SU-DHL-6 (cell line): ENCODE results near the gene HOXA3.

Experiments used
- H2AFZ ChIP-seq: fragments of 200-600 bp; sonication (generic); 2 replicates; pipeline ENCODE4 v1.6.1; 2014; ENCODE audit warnings: low read depth, mild to moderate bottlenecking, moderate library complexity, mixed read lengths, antibody characterized with exemption, low read length; ENCODE audit not compliant: severe bottlenecking
- H3F3A ChIP-seq: fragments of 200-600 bp; shearing (Covaris generic); 2 replicates; pipeline ENCODE4 v1.6.0; 2016; ENCODE audit warnings: antibody characterized with exemption, mild to moderate bottlenecking; ENCODE audit not compliant: insufficient read depth
- H3K27ac ChIP-seq: fragments of 200-600 bp; sonication (generic); 2 replicates; pipeline ENCODE4 v1.5.1; 2016; ENCODE audit warnings: low read depth, mild to moderate bottlenecking, low read length, moderate library complexity, mixed read lengths
- H3K27me3 ChIP-seq: fragments of 200-600 bp; sonication (generic), shearing (Covaris generic); 2 replicates; pipeline ENCODE4 v1.6.0; 2014; ENCODE audit warnings: mild to moderate bottlenecking, low read length
- H3K36me3 ChIP-seq: fragments of 200-600 bp; sonication (generic); 2 replicates; pipeline ENCODE4 v1.6.1; 2014; ENCODE audit warnings: mild to moderate bottlenecking, low read length, mixed read lengths
- H3K4me2 ChIP-seq: fragments of 300-600, 200-600 bp; shearing (Covaris generic), sonication (generic); 2 replicates; pipeline ENCODE4 v1.6.0; 2014; ENCODE audit warnings: low read length, low read depth, mild to moderate bottlenecking; ENCODE audit not compliant: poor library complexity, severe bottlenecking
- H3K4me3 ChIP-seq: fragments of 200-600 bp; sonication (generic); 2 replicates; pipeline ENCODE4 v1.5.1; 2014; ENCODE audit warnings: antibody characterized with exemption, low read length, mild to moderate bottlenecking, mixed read lengths; ENCODE audit not compliant: insufficient read depth, poor library complexity, severe bottlenecking
- H3K79me2 ChIP-seq: fragments of 200-600 bp; sonication (generic); 2 replicates; pipeline ENCODE4 v1.6.1; 2014; ENCODE audit warnings: mild to moderate bottlenecking, low read length, moderate library complexity; ENCODE audit not compliant: insufficient read depth
- H3K9ac ChIP-seq: fragments of 200-600 bp; sonication (generic); 2 replicates; pipeline ENCODE4 v1.7.0; 2014; ENCODE audit warnings: mild to moderate bottlenecking, low read length
- H3K9me2 ChIP-seq: fragments of 200-600 bp; sonication (generic); replicated peaks from 2 replicates; pipeline ENCODE4 v1.6.1; 2014; ENCODE audit warnings: low read length; ENCODE audit not compliant: insufficient read depth
- H3K9me3 ChIP-seq: fragments of 200-600 bp; sonication (generic); 2 replicates; pipeline ENCODE4 v1.6.1; 2014; ENCODE audit warnings: low read length, mixed read lengths; ENCODE audit not compliant: insufficient read depth
- H4K20me1 ChIP-seq: fragments of 200-600 bp; sonication (generic); 2 replicates; pipeline ENCODE4 v1.6.1; 2014; ENCODE audit warnings: low read depth, mild to moderate bottlenecking, antibody characterized with exemption, low read length, moderate library complexity, mixed read lengths
- EZH2phosphoT487 ChIP-seq: fragments of 200-600 bp; sonication (generic), shearing (Covaris generic); conservative IDR thresholded peaks from 2 replicates; pipeline ENCODE4 v1.6.1; 2018; ENCODE audit warnings: mild to moderate bottlenecking, antibody characterized with exemption, low read length, moderate library complexity, mixed read lengths
- TF ChIP-seq, protein P1 (sequence below): fragments of 200-600 bp; sonication (generic); IDR thresholded peaks from one replicate; pipeline ENCODE4 v1.5.1; 2017; ENCODE audit warnings: antibody characterized with exemption, mild to moderate bottlenecking, low read length, moderate library complexity; ENCODE audit not compliant: insufficient read depth, poor library complexity, severe bottlenecking

HOXA3 gene

DNA sequence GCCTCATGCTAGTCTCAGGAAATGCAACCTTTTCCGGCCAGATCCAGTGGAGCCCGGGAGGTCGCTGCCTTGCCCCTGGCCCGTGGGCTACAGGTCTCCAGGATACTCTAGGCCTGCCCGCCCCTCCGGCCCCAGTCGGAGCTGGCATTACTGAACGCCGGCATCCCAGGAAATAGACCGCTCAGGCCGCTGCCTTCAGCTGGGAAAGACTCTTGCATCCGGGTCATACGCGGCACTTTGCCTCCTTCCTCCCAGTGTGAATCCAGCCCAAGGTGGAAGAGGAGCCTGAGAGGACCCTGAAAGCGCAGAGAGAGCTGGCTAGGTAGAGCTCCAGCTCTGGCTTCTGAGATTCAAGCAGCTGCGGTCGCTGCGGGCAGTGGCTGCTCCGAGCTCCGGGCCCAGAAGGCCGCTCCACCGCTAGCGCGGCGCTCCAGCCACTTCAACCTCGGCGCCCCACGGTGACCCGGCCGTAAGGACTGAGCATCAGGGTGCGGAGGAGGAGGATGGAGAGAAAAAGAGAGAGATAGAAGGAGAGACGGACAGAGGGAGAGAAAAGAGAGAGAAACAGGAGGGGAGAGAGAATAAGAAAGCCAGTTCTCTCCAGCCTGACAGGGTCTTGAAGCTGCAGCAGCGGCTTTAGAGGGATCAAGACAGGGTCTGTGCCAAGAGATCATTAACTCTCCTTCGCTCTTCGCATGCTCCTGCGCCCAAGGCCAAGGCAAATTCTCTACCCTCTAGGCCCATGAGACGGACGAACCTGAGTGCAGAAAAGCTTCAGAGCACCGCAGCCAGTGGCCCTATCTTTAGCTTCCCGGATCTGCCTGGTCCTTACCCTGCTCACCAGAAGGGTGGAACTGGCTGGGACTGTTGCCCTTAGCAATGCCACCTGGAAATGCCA is 23.5 kb upstream of the HOXA3 start:
- Histone ChIP-seq H3K9ac (no peak overlapping the region), H3K9me3 (no peaks in the 10 kb centered on the region), H3K9me2 (no peaks in the 10 kb centered on the region), H4K20me1 (no peaks in the 10 kb centered on the region), H3K27me3 (no peaks in the 10 kb centered on the region), H3K4me3 (no peak overlapping the region), H3K79me2 (no peaks in the 10 kb centered on the region), H3K27ac (no peak overlapping the region), H2AFZ (no peak overlapping the region), H3K4me2 (no peak overlapping the region), H3K36me3 (no peaks in the 10 kb centered on the region), H3F3A (no peaks in the 10 kb centered on the region)
- TF ChIP-seq, protein P1, sequence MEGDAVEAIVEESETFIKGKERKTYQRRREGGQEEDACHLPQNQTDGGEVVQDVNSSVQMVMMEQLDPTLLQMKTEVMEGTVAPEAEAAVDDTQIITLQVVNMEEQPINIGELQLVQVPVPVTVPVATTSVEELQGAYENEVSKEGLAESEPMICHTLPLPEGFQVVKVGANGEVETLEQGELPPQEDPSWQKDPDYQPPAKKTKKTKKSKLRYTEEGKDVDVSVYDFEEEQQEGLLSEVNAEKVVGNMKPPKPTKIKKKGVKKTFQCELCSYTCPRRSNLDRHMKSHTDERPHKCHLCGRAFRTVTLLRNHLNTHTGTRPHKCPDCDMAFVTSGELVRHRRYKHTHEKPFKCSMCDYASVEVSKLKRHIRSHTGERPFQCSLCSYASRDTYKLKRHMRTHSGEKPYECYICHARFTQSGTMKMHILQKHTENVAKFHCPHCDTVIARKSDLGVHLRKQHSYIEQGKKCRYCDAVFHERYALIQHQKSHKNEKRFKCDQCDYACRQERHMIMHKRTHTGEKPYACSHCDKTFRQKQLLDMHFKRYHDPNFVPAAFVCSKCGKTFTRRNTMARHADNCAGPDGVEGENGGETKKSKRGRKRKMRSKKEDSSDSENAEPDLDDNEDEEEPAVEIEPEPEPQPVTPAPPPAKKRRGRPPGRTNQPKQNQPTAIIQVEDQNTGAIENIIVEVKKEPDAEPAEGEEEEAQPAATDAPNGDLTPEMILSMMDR, result no peak
- TF ChIP-seq EZH2phosphoT487, result no peak

DNA sequence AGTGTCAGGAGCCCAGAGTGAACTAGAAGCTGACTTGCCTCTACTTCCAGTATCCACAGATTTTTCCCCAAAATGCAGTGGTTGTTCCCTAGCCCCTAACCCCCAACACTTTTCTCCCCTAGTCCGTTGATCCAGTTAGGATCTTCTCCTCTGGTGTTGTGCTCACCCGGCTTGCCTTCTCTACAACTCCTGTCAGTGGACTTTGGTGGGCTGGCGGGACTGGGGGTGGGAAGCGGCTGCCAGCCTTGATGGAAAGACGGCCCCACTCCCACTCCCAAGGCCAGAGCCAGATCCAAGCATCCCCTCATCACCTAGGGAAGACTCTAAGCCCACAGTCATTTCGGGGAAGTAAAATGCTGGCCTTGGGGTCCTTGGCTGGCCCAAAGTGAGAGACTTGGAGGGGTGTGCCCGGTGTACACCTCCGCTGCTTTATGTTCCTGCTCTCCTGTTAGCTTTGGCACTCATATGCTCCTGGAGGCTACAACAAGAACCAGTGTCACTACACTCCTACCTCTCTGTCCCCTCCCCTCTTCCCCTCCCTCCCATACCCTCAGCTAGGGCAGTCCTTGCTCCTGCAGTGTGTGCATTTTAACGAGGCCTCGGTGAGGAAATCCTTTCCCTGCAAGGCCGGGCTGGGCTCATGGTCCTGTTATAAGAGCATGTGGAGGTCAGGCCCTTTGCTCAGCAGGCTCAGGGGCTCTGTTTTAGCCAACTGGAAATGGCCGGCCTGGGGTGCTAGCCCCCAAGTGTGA is 22.7 kb upstream of the HOXA3 start:
- H3K9ac ChIP-seq, result no peak overlapping the region
- no peak overlapping the region for H2AFZ ChIP-seq
- no peaks in the 10 kb centered on the region for H3K36me3 ChIP-seq
- TF ChIP-seq EZH2phosphoT487, result no peak
- TF ChIP-seq, protein P1, result no peak
- no peaks in the 10 kb centered on the region for H3F3A ChIP-seq
- H4K20me1 ChIP-seq, result no peaks in the 10 kb centered on the region
- no peaks in the 10 kb centered on the region for H3K79me2 ChIP-seq
- no peak overlapping the region for H3K27ac ChIP-seq
- no peak overlapping the region for H3K4me2 ChIP-seq
- no peak overlapping the region for H3K4me3 ChIP-seq
- H3K9me2 ChIP-seq, result no peaks in the 10 kb centered on the region
- H3K9me3 ChIP-seq, result no peaks in the 10 kb centered on the region
- no peaks in the 10 kb centered on the region for H3K27me3 ChIP-seq

DNA sequence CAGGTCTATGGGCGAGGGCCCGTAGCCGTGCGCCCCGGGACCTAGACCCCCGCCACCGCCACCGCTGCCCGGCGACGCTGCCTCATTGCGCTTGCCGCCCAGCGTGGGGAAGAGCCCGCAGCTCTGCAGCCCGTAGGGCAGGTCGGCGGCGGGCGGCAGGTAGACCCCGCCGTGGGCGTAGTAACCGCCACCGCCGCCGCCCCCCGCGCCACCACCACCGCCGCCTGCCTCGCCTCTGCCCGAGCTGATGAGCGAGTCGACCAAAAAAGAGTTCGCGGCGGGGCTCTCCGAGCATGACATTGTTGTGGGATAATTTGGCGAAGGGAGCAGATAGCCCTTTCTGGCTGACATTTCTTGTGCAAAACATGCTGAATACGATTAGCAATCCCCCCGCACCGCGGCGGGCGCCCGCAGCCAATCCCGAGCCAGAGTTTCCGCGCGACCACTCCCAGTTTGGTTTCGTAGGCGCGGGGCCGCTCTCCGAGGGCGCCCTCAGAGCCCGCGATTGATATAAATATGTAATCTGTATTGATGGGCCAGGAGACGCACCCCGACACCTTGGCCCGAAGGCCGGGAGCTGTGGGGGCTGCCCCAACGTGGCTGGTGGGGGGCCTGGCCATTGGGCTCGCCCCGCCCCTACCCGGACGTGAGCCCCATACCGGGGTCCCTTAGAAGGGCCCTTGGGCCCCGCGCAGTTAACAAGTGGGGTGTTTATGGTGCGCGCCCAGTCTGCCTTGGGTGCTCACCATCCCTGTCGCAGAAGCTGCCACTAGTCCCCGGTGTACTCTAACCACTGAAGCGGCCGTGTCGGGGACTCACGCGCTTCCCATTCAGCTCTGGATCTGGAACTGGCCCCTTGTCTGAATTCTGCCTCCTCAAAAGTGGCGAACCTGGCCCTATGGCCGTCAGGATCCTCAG is 21.8 kb upstream of the HOXA3 start, which contains the start of gene HOXA10:
HOXA10 (minus strand) TSS at position 365 of the 918 bp plus-strand sequence; CDS start at position 351, 14 bp downstream.
- no peak within 1 kb of the TSS for H3K4me2 ChIP-seq
- no peak within 1 kb of the TSS for H2AFZ ChIP-seq
- H3K4me3 ChIP-seq, result no peak within 1 kb of the TSS
- H3K9me2 ChIP-seq, result no peaks in the 10 kb centered on the region
- no peak within 1 kb of the TSS for H3K27ac ChIP-seq
- H3K9ac ChIP-seq, result no peak within 1 kb of the TSS
- H3K9me3 ChIP-seq, result no peaks in the 10 kb centered on the region
- no peaks in the 10 kb centered on the region for H4K20me1 ChIP-seq
- no peaks in the 10 kb centered on the region for H3F3A ChIP-seq
- no peaks in the 10 kb centered on the region for H3K27me3 ChIP-seq
- no peaks in the 10 kb centered on the region for H3K79me2 ChIP-seq
- H3K36me3 ChIP-seq, result no peaks in the 10 kb centered on the region
- TF ChIP-seq, protein P1, result no peak
- no peak for TF ChIP-seq EZH2phosphoT487
